CD4-positive, CD25-positive, alpha-beta regulatory T cell (primary cell): ENCODE results near the gene RASAL3. TPM values are rescaled to one million over a fixed set of nuclear protein-coding genes. Genes with fewer than 3 reads are reported as not detected.
A peak's percentile ranks its signal among the peaks of the same experiment; 100 is the strongest.

Source experiments
- ATAC-seq, 2 donors: fragments of 150-1000 bp; cut with Tn5 transposase; one replicate each; pipeline ENCODE4 v1.10.0; 2021; ENCODE audit warnings: low read depth in 2 of 2, moderate number of reproducible peaks in 2 of 2, moderate library complexity in 1 of 2
- DNase-seq, 3 donors: peaks; one replicate each; pipeline versions ENCODE4 v3.0.0 to v3.0.0-alpha.2; 2012 to 2022; ENCODE audit warnings: mixed read lengths in 1 of 3
- H3K27ac ChIP-seq: one replicate; pipeline ENCODE4 v1.7.0; 2013; ENCODE audit warnings: mild to moderate bottlenecking, low read length; ENCODE audit not compliant: insufficient read depth, poor library complexity, severe bottlenecking
- H3K27me3 ChIP-seq: one replicate; pipeline ENCODE4 v1.7.0; 2013; ENCODE audit warnings: low read length; ENCODE audit not compliant: control insufficient read depth, insufficient read depth
- H3K36me3 ChIP-seq: one replicate; pipeline ENCODE4 v1.7.0; 2013; ENCODE audit warnings: mild to moderate bottlenecking, low read length, moderate library complexity; ENCODE audit not compliant: control insufficient read depth, insufficient read depth
- H3K4me1 ChIP-seq: 2 replicates; pipeline ENCODE4 v1.7.0; 2013; ENCODE audit warnings: mild to moderate bottlenecking, low read length; ENCODE audit not compliant: insufficient read depth, control insufficient read depth, poor library complexity, severe bottlenecking
- H3K4me3 ChIP-seq: one replicate; pipeline ENCODE4 v1.7.0; 2013; ENCODE audit warnings: low read depth, mild to moderate bottlenecking, low read length, moderate library complexity
- H3K9me3 ChIP-seq, 2 experiments: 1 replicate in 1 of 2; 2 replicates in 1 of 2; pipeline ENCODE4 v1.7.0; 2013; ENCODE audit warnings: low read length in 2 of 2, mild to moderate bottlenecking in 1 of 2, moderate library complexity in 1 of 2; ENCODE audit not compliant: control insufficient read depth in 2 of 2
- H3K27ac Mint-ChIP-seq, 3 donors: one replicate each; pipeline ENCODE4 v1.8.0; 2020 to 2022; ENCODE audit warnings: mild to moderate bottlenecking in 3 of 3, mixed read lengths in 3 of 3, moderate library complexity in 2 of 3
- H3K27me3 Mint-ChIP-seq: one replicate; pipeline ENCODE4 v1.8.0; 2022; ENCODE audit warnings: mild to moderate bottlenecking, mixed read lengths
- H3K36me3 Mint-ChIP-seq: one replicate; pipeline ENCODE4 v1.8.0; 2020; ENCODE audit warnings: mixed read lengths
- H3K4me1 Mint-ChIP-seq, 4 donors: one replicate each; pipeline ENCODE4 v1.8.0; 2020 to 2022; ENCODE audit warnings: mixed read lengths in 4 of 4, mild to moderate bottlenecking in 1 of 4
- H3K4me3 Mint-ChIP-seq, 4 donors: one replicate each; pipeline ENCODE4 v1.8.0; 2020 to 2022; ENCODE audit warnings: mild to moderate bottlenecking in 4 of 4, mixed read lengths in 4 of 4, moderate library complexity in 3 of 4
- H3K9me3 Mint-ChIP-seq, 7 donors: one replicate each; pipeline ENCODE4 v1.8.0; 2020 to 2022; ENCODE audit warnings: mixed read lengths in 7 of 7, mild to moderate bottlenecking in 3 of 7, moderate library complexity in 2 of 7
- polyA plus RNA-seq, 4 donors: library from polyadenylated mRNA; unstranded; fragments of 300-500 nt; fragmentation: Illumina TruSeq; gene quantifications; one replicate each; pipeline ENCODE4 v1.2.3, GENCODE V29; 2021
- total RNA-seq: library from RNA; stranded (reverse); gene quantifications from one replicate; pipeline ENCODE4 v1.2.3, GENCODE V29; 2022

The RASAL3 gene
- total and polyA plus RNA-seq, 5 donors from 2014 or later = 25.3 to 122 (median 42.7) TPM

GRCh38 chr19:15469513-15470297 is 5.4 kb upstream of the RASAL3 start:
- no peaks in the 10 kb centered on the region for H3K36me3 Mint-ChIP-seq
- ATAC-seq (peak; percentile 27 to 50), DNase-seq (peak in 1 of 3 donors; percentile 37)
- H3K4me3 Mint-ChIP-seq = peak overlapping the region; percentile 61 to 92 (median 90)
- H3K27me3 Mint-ChIP-seq = no peaks in the 10 kb centered on the region
- H3K4me1 ChIP-seq = peaks cover 57% of the 10 kb centered on the region
- H3K27ac ChIP-seq = no peak overlapping the region
- no peaks in the 10 kb centered on the region for H3K9me3 ChIP-seq
- no peaks in the 10 kb centered on the region for H3K36me3 ChIP-seq
- peaks cover 0 to 1% (median 0%) of the 10 kb centered on the region in 7 donors for H3K9me3 Mint-ChIP-seq
- H3K4me3 ChIP-seq = peak overlapping the region; percentile 31
- H3K4me1 Mint-ChIP-seq = peaks cover 20 to 66% (median 47%) of the 10 kb centered on the region in 4 donors
- H3K27ac Mint-ChIP-seq = peak overlapping the region in 2 of 3 donors; percentile 77 to 94
- no peaks in the 10 kb centered on the region for H3K27me3 ChIP-seq

GRCh38 chr19:15468675-15469512 is 4.5 kb upstream of the RASAL3 start:
- H3K9me3 Mint-ChIP-seq = peaks cover 0 to 1% (median 0%) of the 10 kb centered on the region in 7 donors
- H3K27ac Mint-ChIP-seq = peak overlapping the region; percentile 77 to 90 (median 78)
- Histone ChIP-seq H3K4me3 (no peak overlapping the region), H3K36me3 (no peaks in the 10 kb centered on the region), H3K27me3 (no peaks in the 10 kb centered on the region), H3K4me1 (peaks cover 62% of the 10 kb centered on the region), H3K27ac (no peak overlapping the region), H3K9me3 (no peaks in the 10 kb centered on the region)
- H3K4me1 Mint-ChIP-seq = peaks cover 20 to 67% (median 48%) of the 10 kb centered on the region in 4 donors
- ATAC-seq = no peak
- H3K36me3 Mint-ChIP-seq = peaks cover under 1% of the 10 kb centered on the region
- H3K27me3 Mint-ChIP-seq = no peaks in the 10 kb centered on the region
- no peak for DNase-seq
- peak overlapping the region; percentile 34 to 92 (median 90) for H3K4me3 Mint-ChIP-seq

DNA sequence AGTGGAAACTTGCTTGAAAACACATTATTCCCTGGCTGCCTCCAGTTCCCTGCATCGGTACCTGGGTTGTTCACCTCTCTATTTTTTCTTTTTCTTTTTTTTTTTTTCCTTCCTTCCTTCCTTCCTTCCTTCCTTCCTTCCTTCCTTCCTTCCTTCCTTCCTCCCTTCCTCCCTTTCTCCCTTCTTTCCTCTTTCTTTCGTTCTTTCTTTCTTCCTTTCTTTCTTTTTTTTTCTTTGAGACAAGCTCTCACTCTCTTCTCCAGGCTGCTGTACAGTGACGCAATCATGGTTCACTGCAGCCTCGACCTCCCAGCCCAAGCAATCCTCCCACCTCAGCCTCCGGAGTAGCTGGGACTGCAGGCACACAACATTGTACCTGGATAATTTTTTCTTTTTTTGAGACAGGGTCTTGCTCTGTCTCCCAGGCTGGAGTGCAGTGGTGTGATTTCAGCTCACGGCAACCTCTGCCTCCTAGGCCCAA is 3.4 kb upstream of the RASAL3 start:
- Histone ChIP-seq H3K27ac (no peak overlapping the region), H3K27me3 (no peaks in the 10 kb centered on the region), H3K9me3 (no peaks in the 10 kb centered on the region), H3K4me3 (peak overlapping the region; percentile 60), H3K36me3 (no peaks in the 10 kb centered on the region), H3K4me1 (peaks cover 62% of the 10 kb centered on the region)
- ATAC-seq (no peak), DNase-seq (no peak)
- H3K36me3 Mint-ChIP-seq = peaks cover 7% of the 10 kb centered on the region
- peak overlapping the region; percentile 36 to 89 (median 77) for H3K27ac Mint-ChIP-seq
- no peaks in the 10 kb centered on the region for H3K27me3 Mint-ChIP-seq
- peak overlapping the region; percentile 88 to 92 (median 91) for H3K4me3 Mint-ChIP-seq
- H3K9me3 Mint-ChIP-seq = peaks cover 0 to 1% (median 0%) of the 10 kb centered on the region in 7 donors
- H3K4me1 Mint-ChIP-seq = peaks cover 20 to 69% (median 44%) of the 10 kb centered on the region in 4 donors

DNA sequence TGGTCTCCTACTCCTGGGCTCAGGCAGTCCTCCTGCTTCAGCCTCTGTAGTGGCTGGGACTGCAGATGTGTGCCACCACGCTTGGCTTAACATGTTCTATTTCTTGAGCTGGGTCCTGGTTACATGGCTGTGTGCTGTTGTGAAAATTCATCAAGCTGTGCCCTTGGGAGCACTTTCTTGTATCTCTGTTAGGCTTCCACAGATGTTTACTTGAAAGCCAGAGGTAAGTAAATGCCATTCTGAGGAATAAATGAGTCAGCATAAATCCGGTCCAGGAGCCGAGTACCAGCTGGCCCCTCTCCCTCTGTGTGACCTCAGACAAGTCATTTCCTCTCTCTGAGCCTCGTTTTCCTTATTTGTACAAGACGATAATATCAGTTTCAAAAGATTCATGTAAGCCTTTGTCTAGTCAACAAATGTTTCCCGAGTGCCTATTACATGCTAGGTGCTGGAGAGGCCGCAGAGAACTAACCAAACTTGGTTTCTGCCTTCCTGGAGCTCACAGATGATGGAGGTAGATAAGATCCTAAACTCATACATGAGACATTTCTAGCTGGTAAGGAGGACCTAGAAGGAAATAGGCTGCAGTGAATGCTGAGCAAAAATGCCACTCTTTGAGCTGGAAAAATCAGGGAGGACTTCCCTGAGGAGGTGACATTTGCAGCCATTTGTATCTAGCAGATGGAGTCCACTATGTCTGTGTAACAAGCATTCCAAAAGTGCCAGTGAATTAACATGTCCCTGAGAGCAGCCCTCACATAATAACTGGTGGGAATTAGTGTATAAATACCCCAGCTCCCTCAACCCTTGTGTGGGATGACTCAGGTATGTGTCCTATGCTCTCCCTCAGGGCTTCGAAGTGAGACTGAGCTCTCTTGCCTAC is 2.7 kb upstream of the RASAL3 start:
- no peak overlapping the region for H3K27ac ChIP-seq
- Mint-ChIP-seq H3K4me1 (peaks cover 20 to 74% (median 41%) of the 10 kb centered on the region in 4 donors), H3K4me3 (peak overlapping the region; percentile 77 to 92 (median 90)), H3K27ac (peak overlapping the region; percentile 77 to 91 (median 89)), H3K9me3 (peaks cover 0 to 1% (median 0%) of the 10 kb centered on the region in 7 donors), H3K36me3 (peaks cover 7% of the 10 kb centered on the region), H3K27me3 (no peaks in the 10 kb centered on the region)
- H3K4me1 ChIP-seq = peaks cover 69% of the 10 kb centered on the region
- ATAC-seq (peak; percentile 7 to 10), DNase-seq (peak in 1 of 3 donors; percentile 89)
- H3K36me3 ChIP-seq = no peaks in the 10 kb centered on the region
- no peaks in the 10 kb centered on the region for H3K9me3 ChIP-seq
- no peaks in the 10 kb centered on the region for H3K27me3 ChIP-seq
- peak overlapping the region; percentile 60 for H3K4me3 ChIP-seq

DNA sequence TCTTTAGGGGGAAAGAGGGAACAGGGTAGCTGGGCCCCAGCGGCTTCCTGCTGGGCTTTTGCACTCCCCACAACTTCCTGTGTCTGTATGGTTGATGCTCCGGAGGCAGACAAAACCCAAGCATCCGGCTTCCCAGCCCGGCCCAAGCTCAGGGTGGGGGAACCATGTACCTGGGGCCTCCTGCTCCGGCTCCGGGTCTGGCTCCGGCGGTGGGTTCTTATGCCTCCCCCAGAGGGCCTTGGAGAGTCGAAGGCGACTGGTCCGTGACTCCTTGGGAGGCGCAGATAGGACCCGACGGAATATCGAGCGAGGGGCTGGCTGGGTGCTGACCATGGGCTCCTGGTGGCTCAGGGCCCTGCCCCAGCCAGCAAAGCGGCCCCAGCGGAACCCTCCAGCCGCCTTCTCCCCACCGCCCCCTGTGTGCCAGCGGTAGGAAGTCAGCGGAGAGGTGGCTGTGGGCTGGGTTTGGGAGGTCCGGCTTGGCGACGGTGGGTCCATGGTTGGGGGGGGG is 428 bp downstream of the RASAL3 start:
- Histone ChIP-seq H3K27me3 (no peaks in the 10 kb centered on the region), H3K9me3 (no peaks in the 10 kb centered on the region), H3K27ac (peak overlapping the region; percentile 88), H3K36me3 (peaks cover 23% of the 10 kb centered on the region), H3K4me1 (peaks cover 75% of the 10 kb centered on the region), H3K4me3 (peak overlapping the region; percentile 96)
- DNase-seq = peak; percentile 55 to 92 (median 80)
- H3K27ac Mint-ChIP-seq = peak overlapping the region; percentile 94 to 99 (median 96)
- no peaks in the 10 kb centered on the region for H3K27me3 Mint-ChIP-seq
- H3K4me1 Mint-ChIP-seq = peaks cover 20 to 75% (median 49%) of the 10 kb centered on the region in 4 donors
- H3K4me3 Mint-ChIP-seq = peak overlapping the region; percentile 95 to 99 (median 96)
- peaks cover 11% of the 10 kb centered on the region for H3K36me3 Mint-ChIP-seq
- ATAC-seq = peak; percentile 93 to 95
- no peaks in the 10 kb centered on the region for H3K9me3 Mint-ChIP-seq

GRCh38 chr19:15461694-15462093 is 2.6 kb downstream of the RASAL3 start:
- Mint-ChIP-seq H3K4me1 (peaks cover 14 to 55% (median 30%) of the 10 kb centered on the region in 4 donors), H3K27me3 (no peaks in the 10 kb centered on the region), H3K4me3 (peak overlapping the region in 3 of 4 donors; percentile 95 to 97 (median 96)), H3K27ac (peak overlapping the region; percentile 46 to 94 (median 81)), H3K36me3 (peaks cover 17% of the 10 kb centered on the region), H3K9me3 (peaks cover 0 to 2% (median 0%) of the 10 kb centered on the region in 7 donors)
- Histone ChIP-seq H3K27me3 (no peaks in the 10 kb centered on the region), H3K4me3 (peak overlapping the region; percentile 40), H3K4me1 (peaks cover 62% of the 10 kb centered on the region), H3K27ac (peak overlapping the region; percentile 55), H3K36me3 (peaks cover 34% of the 10 kb centered on the region), H3K9me3 (no peaks in the 10 kb centered on the region)
- DNase-seq = no peak
- no peak for ATAC-seq
